ENCODE results near the gene MS4A18.

GRCh38 chr11:60791153-60791933 lies 66.8 kb downstream of the MS4A18 start:
- no peak for TF ChIP-seq CTCF (IDR thresholded peaks at IDR 0.05)
- TF ChIP-seq MAX (CRISPR knock-in tag; IDR thresholded peaks at IDR 0.05), result no peak
